Measurements from ENCODE around the gene ANKRD39.
A peak's percentile ranks its signal among the peaks of the same experiment; 100 is the strongest.

The ANKRD39 gene

DNA sequence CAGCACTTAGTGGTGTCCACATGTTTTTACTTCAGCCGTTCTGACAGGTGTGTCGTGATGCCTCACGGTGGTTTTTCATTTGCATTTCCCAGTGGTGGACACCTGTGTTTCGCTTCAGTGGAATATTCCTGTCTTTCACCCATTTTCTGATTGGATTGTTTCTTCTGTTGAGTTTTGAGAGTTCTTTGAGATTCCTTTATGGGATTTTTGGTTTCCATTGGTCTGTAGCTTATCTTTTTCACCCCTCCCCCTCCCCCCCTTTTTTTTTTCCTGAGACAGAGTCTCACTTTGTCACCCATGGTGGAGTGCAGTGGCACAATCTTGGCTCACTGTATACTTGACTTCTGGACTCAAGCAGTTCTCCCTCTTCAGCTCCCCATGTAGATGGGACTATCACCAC is 22.0 kb downstream of the ANKRD39 start:
- H3K4me1 ChIP-seq (ENCODE audit: control insufficient read depth, insufficient read depth, low read length): peaks cover 19% of the 10 kb centered on the region
- H3K4me3 ChIP-seq (ENCODE audit: low read depth, low read length): no peak overlapping the region
- H3K36me3 ChIP-seq (ENCODE audit: control insufficient read depth, insufficient read depth, low read length): peaks cover 48% of the 10 kb centered on the region
- H3K27me3 ChIP-seq (ENCODE audit: control insufficient read depth, insufficient read depth, low read length): no peaks in the 10 kb centered on the region
- no peak overlapping the region for H3K27ac ChIP-seq (ENCODE audit: low read depth, low read length)
- H3K9me3 ChIP-seq (ENCODE audit: control insufficient read depth, insufficient read depth, low read length): no peaks in the 10 kb centered on the region
- H3K9ac ChIP-seq (ENCODE audit: low read depth, low read length): no peak overlapping the region

DNA sequence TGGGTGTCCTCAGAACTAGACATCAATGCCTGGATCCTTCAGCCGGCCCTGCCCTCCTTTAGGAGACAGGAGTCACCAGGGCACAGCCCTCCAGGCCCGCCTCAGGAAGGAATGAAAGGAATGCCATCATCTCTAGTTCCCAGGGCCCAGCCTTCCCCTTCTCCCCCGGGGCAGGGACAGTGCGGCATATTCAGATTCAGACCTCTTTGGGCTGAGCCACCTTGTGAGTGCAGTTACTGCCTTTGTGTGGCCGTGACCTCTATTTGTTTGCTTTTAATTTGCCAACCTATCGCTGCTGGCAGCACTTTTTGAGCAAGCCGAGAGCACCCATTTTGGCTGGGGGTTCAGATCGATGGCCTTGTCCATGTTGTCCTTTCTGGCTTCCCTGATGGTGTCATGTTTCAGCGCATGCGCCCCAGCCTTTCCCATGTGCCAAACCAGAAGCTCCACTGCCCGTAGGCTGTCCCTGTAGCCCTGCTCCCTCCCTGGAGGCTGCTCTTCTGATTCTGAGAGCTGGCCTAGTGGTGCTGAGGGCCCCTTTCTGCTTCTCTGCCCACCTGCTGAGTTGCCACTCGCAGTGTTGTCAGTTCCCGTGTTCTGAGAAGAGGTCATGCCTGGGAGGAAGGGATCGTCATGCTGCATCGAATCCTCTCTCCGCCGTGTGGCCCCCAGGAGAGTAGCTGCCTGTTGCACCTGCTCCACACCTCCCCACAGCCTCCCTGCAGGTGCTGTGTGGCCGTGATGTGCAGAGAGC is 24.9 kb downstream of the ANKRD39 start:
- H3K27me3 ChIP-seq (ENCODE audit: control insufficient read depth, insufficient read depth, low read length): no peaks in the 10 kb centered on the region
- 0 out of 2 replicates have a peak overlapping the region, but pooled peaks have one; percentile 11 for H3K9ac ChIP-seq (ENCODE audit: low read depth, low read length)
- peak overlapping the region; percentile 88 for H3K27ac ChIP-seq (ENCODE audit: low read depth, low read length)
- no peaks in the 10 kb centered on the region for H3K9me3 ChIP-seq (ENCODE audit: control insufficient read depth, insufficient read depth, low read length)
- peaks cover 19% of the 10 kb centered on the region for H3K4me1 ChIP-seq (ENCODE audit: control insufficient read depth, insufficient read depth, low read length)
- peak overlapping the region; percentile 28 for H3K4me3 ChIP-seq (ENCODE audit: low read depth, low read length)
- peaks cover 65% of the 10 kb centered on the region for H3K36me3 ChIP-seq (ENCODE audit: control insufficient read depth, insufficient read depth, low read length)

DNA sequence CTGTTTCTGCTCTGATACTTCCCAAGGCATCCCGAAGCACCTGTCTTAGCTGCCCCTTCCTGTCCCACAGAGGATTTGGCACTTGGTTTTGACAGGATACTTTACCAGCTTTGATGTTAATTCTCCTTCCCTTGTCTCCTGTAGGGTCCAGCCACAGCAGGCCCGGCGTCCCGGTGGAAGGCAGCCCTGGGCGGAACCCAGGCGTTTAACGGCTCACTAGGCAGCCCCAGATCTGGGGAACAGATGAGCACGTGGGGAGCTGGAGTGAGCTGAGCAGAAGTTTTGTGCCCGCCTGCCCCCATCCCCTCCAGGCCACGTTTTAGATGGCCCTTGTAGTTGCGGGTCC is 25.4 kb downstream of the ANKRD39 start:
- 0 out of 2 replicates have a peak overlapping the region, but pooled peaks have one; percentile 28 for H3K4me3 ChIP-seq (ENCODE audit: low read depth, low read length)
- peaks cover 68% of the 10 kb centered on the region for H3K36me3 ChIP-seq (ENCODE audit: control insufficient read depth, insufficient read depth, low read length)
- no peaks in the 10 kb centered on the region for H3K9me3 ChIP-seq (ENCODE audit: control insufficient read depth, insufficient read depth, low read length)
- peak overlapping the region; percentile 88 for H3K27ac ChIP-seq (ENCODE audit: low read depth, low read length)
- H3K4me1 ChIP-seq (ENCODE audit: control insufficient read depth, insufficient read depth, low read length): peaks cover 19% of the 10 kb centered on the region
- H3K9ac ChIP-seq (ENCODE audit: low read depth, low read length): no peak overlapping the region
- H3K27me3 ChIP-seq (ENCODE audit: control insufficient read depth, insufficient read depth, low read length): no peaks in the 10 kb centered on the region

DNA sequence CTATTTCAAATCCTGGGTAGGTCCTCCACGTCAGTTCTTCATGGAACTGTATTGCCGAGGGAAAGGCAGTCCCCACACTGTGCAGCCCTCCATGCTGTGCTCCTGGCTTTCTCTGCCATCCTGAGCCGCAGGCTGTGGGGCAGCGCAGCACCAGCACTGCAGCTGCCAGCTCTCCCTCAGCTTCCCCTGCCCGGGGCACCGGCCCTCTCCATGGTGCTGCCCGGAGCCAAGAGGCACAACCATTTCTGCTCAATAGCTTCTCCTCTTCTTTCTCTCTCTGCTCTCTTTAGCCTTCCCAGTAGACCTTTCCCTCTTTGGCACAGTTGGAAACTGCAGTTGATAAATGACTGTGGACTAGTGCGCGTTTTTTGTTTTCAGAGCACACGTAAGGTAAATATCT is 26.1 kb downstream of the ANKRD39 start:
- Histone ChIP-seq H3K9ac (ENCODE audit: low read depth, low read length) (no peak overlapping the region), H3K9me3 (ENCODE audit: control insufficient read depth, insufficient read depth, low read length) (no peaks in the 10 kb centered on the region), H3K27ac (ENCODE audit: low read depth, low read length) (peak overlapping the region; percentile 88), H3K27me3 (ENCODE audit: control insufficient read depth, insufficient read depth, low read length) (no peaks in the 10 kb centered on the region), H3K4me3 (ENCODE audit: low read depth, low read length) (no peak overlapping the region), H3K4me1 (ENCODE audit: control insufficient read depth, insufficient read depth, low read length) (peaks cover 19% of the 10 kb centered on the region), H3K36me3 (ENCODE audit: control insufficient read depth, insufficient read depth, low read length) (peaks cover 69% of the 10 kb centered on the region)

DNA sequence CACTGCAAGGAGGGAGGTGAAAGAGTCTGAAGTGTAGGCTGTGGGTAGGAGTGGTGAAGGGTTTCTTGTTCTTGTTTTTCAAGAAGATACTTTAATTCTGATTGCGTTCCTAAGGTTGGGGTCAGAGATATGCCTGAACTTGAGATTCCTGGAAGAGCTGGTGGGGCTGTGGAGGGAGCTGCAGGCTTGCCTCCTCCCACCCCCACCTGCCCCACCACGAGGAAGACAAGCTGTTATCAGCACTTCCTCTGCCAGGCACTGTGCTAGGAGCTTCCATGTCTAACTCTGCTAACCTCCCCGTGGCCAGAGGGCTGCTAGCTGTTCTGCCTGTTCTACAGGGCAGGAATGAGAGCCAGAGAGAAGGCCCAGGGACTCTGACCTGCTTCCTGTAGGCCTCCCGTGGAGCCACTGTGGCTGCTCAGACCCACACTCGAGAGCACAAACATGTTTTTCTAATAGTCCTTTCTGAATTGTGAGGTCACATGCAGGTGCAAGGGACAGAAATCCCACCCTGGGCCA is 27.7 kb downstream of the ANKRD39 start:
- no peak overlapping the region for H3K27ac ChIP-seq (ENCODE audit: low read depth, low read length)
- no peaks in the 10 kb centered on the region for H3K27me3 ChIP-seq (ENCODE audit: control insufficient read depth, insufficient read depth, low read length)
- no peak overlapping the region for H3K4me3 ChIP-seq (ENCODE audit: low read depth, low read length)
- no peaks in the 10 kb centered on the region for H3K9me3 ChIP-seq (ENCODE audit: control insufficient read depth, insufficient read depth, low read length)
- H3K36me3 ChIP-seq (ENCODE audit: control insufficient read depth, insufficient read depth, low read length): peaks cover 84% of the 10 kb centered on the region
- H3K9ac ChIP-seq (ENCODE audit: low read depth, low read length): no peak overlapping the region
- H3K4me1 ChIP-seq (ENCODE audit: control insufficient read depth, insufficient read depth, low read length): peaks cover 19% of the 10 kb centered on the region

DNA sequence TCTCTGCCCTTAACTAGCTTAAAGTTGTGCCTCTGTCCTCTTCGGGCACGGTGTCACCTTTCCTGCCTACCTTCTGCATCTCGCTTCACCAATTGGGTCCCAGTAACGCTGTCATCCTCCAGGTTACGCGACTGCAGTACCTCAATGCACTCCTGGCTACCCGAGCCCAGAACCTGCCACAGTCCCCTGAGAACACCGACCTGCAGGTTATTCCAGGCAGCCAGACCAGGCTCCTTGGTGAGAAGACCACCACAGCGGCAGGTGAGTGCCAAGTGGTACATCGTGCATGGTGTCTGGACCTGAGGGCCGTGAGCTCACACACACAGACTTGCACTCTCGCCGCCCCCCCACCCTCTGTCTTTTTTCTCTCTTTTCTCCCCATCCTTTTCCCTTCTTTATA is 28.9 kb downstream of the ANKRD39 start:
- Histone ChIP-seq H3K27me3 (ENCODE audit: control insufficient read depth, insufficient read depth, low read length) (no peaks in the 10 kb centered on the region), H3K9ac (ENCODE audit: low read depth, low read length) (no peak overlapping the region), H3K36me3 (ENCODE audit: control insufficient read depth, insufficient read depth, low read length) (peaks cover 87% of the 10 kb centered on the region), H3K4me3 (ENCODE audit: low read depth, low read length) (no peak overlapping the region), H3K9me3 (ENCODE audit: control insufficient read depth, insufficient read depth, low read length) (no peaks in the 10 kb centered on the region), H3K4me1 (ENCODE audit: control insufficient read depth, insufficient read depth, low read length) (peaks cover 19% of the 10 kb centered on the region), H3K27ac (ENCODE audit: low read depth, low read length) (no peak overlapping the region)

DNA sequence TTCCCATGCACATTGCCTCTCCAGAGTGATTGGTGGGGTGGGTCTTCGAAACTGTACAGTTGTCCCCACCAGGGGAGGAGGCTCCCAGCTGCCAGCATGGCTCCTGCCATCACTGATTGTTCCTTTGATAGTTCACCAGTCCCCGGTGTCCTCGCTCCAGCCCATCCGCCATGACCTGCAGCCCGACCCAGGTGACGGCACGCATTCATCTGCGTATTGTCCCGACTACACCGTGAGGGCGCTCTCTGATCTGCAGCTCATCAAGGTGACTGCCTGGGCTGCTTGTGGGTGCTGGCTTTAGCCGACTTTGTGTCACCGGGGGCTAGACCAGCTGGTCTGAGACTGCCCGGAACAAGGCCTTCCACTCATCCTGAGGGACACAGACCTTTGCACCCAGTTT is 29.4 kb downstream of the ANKRD39 start:
- H3K4me1 ChIP-seq (ENCODE audit: control insufficient read depth, insufficient read depth, low read length): peaks cover 17% of the 10 kb centered on the region
- H3K36me3 ChIP-seq (ENCODE audit: control insufficient read depth, insufficient read depth, low read length): peaks cover 87% of the 10 kb centered on the region
- no peak overlapping the region for H3K9ac ChIP-seq (ENCODE audit: low read depth, low read length)

DNA sequence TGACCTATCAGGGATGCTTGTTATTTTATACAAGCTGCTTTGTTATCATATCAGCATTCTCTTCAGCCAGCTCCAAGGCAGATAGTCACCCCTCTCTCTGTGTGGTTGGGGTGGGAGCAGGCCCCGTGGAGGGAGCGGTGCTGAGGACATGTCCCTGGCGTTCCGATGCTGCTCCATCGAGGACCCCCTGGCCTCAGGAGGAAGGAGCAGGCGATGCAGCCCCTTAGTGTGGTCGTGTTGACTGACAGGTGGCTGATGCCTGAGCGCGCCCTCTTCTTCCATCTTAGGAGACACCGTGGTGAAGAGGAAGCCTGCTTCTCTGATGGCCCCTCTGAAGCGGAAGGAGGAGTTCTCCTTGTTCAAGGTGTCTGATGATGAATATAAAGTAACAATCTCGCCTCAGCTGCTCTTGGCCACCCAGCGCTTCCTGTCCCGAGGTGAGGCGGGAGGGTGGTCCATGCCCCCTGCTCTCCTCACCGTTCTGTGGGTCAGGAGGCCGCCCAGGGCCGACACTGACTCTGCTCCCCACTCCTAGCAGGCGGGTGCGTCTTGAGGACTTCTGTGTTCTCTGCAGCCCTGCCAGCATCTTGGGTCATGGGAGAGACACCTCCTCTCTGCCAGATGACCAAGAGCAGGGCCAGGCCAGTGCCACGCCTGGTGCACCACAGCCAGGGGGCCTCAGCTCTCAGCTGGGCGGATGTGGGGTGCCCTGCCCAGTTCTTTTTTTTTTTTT is 31.1 kb downstream of the ANKRD39 start:
- Histone ChIP-seq H3K4me1 (ENCODE audit: control insufficient read depth, insufficient read depth, low read length) (no peaks in the 10 kb centered on the region), H3K27me3 (ENCODE audit: control insufficient read depth, insufficient read depth, low read length) (no peaks in the 10 kb centered on the region), H3K36me3 (ENCODE audit: control insufficient read depth, insufficient read depth, low read length) (peaks cover 89% of the 10 kb centered on the region)

More for the DNA sequence above, 29.4 kb downstream of the ANKRD39 start:
- Histone ChIP-seq H3K27ac (ENCODE audit: low read depth, low read length) (no peak overlapping the region), H3K4me3 (ENCODE audit: low read depth, low read length) (no peak overlapping the region), H3K9me3 (ENCODE audit: control insufficient read depth, insufficient read depth, low read length) (no peaks in the 10 kb centered on the region), H3K27me3 (ENCODE audit: control insufficient read depth, insufficient read depth, low read length) (no peaks in the 10 kb centered on the region)

DNA sequence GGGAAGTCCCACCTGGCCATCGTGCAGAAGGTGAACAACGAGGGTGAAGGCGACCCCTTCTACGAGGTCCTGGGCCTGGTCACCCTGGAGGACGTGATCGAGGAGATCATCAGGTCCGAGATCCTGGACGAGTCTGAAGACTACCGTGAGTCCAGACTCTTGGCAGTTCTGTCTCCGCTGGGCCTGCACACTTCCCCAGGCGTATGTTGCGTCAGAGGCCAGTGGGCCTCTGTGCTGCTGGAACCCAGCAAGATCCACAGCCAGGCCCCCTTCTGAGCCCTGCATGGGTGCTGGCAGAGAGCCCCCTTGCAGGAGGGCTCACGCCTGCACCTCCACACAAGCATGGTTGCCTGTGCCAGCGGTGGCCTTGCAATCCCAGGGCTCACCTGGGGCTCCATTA is 32.8 kb downstream of the ANKRD39 start:
- no peaks in the 10 kb centered on the region for H3K27me3 ChIP-seq (ENCODE audit: control insufficient read depth, insufficient read depth, low read length)
- H3K9ac ChIP-seq (ENCODE audit: low read depth, low read length): no peak overlapping the region
- peaks cover 76% of the 10 kb centered on the region for H3K36me3 ChIP-seq (ENCODE audit: control insufficient read depth, insufficient read depth, low read length)
- no peak overlapping the region for H3K27ac ChIP-seq (ENCODE audit: low read depth, low read length)
- H3K9me3 ChIP-seq (ENCODE audit: control insufficient read depth, insufficient read depth, low read length): no peaks in the 10 kb centered on the region
- no peak overlapping the region for H3K4me3 ChIP-seq (ENCODE audit: low read depth, low read length)
- H3K4me1 ChIP-seq (ENCODE audit: control insufficient read depth, insufficient read depth, low read length): peaks cover 6% of the 10 kb centered on the region; the same call in 1 of the 2 replicates

More for the DNA sequence above, 31.1 kb downstream of the ANKRD39 start:
- Histone ChIP-seq H3K4me3 (ENCODE audit: low read depth, low read length) (no peak overlapping the region), H3K9ac (ENCODE audit: low read depth, low read length) (no peak overlapping the region), H3K27ac (ENCODE audit: low read depth, low read length) (no peak overlapping the region), H3K9me3 (ENCODE audit: control insufficient read depth, insufficient read depth, low read length) (no peaks in the 10 kb centered on the region)

DNA sequence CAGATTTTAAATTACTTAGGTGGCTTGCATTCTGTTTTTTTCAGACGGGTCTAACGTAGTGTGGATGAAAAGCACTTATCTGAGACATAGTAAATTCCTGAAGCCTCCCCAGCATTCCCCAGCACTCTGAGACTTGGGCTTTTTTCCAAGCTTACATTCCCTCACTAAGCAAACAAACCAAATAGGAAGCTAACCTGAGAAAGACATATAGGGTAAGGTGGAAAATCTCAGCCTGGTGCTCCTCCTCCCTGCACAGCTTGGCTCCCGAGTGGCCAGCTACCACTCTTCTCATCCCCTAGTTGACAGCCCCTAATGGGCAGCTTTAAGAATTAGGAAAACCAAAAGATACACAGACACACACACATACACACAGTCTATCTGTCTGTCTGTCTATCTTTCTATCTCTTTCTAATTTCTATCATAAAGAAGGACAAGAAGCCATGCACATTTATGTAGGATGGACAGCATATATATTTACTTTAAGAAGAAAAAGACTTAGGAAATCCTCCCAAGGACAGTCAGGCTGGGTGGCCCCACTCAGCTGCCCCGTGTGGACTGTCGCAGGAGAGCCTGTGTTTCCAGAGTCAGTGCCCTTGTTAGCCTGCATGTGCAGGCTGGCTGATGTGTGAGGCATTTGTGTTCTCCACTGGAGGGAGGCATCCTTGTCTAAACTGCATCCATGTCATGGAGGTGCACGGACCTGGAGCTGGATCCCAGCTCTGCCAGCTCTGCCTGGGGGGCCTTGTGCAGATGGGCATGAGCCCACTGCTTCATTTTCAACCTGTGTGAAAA is 33.5 kb downstream of the ANKRD39 start:
- Histone ChIP-seq H3K4me3 (ENCODE audit: low read depth, low read length) (no peak overlapping the region), H3K9me3 (ENCODE audit: control insufficient read depth, insufficient read depth, low read length) (no peaks in the 10 kb centered on the region), H3K27me3 (ENCODE audit: control insufficient read depth, insufficient read depth, low read length) (no peaks in the 10 kb centered on the region), H3K27ac (ENCODE audit: low read depth, low read length) (no peak overlapping the region), H3K36me3 (ENCODE audit: control insufficient read depth, insufficient read depth, low read length) (peaks cover 75% of the 10 kb centered on the region), H3K4me1 (ENCODE audit: control insufficient read depth, insufficient read depth, low read length) (peaks cover 6% of the 10 kb centered on the region; the same call in 1 of the 2 replicates), H3K9ac (ENCODE audit: low read depth, low read length) (no peak overlapping the region)
